ENCODE data around the gene STK39.

DNA sequence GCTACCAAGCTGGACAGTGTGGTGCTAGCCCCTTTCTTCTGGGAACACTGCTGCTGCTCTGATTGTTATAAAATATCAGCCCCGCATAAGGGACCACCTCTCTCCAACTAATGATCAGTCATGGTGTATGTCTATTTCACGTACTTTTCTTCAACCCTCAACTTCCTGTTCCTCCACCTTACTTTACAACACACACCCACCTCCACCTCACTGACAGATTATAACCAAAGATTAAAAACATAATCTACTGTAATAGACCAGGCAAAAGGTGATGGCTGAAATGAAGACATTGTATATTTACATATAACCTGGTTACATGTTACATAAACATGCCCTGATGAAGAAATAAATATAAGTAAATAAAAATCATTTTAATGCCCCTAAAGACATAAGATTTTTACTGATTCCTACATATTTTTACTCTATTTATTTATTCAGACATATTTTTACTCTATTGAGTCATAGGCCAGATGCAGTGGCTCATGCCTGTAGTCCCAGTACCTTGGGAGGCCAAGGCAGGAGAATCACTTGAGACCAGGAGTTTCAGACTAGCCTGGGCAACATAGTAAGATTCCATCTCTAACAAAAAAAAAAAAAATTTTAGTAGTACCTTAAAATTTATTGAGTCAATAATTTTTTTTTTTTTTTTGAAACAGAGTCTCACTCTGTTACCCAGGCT lies 12.8 kb downstream of the STK39 start:
- TF ChIP-seq, protein P1, sequence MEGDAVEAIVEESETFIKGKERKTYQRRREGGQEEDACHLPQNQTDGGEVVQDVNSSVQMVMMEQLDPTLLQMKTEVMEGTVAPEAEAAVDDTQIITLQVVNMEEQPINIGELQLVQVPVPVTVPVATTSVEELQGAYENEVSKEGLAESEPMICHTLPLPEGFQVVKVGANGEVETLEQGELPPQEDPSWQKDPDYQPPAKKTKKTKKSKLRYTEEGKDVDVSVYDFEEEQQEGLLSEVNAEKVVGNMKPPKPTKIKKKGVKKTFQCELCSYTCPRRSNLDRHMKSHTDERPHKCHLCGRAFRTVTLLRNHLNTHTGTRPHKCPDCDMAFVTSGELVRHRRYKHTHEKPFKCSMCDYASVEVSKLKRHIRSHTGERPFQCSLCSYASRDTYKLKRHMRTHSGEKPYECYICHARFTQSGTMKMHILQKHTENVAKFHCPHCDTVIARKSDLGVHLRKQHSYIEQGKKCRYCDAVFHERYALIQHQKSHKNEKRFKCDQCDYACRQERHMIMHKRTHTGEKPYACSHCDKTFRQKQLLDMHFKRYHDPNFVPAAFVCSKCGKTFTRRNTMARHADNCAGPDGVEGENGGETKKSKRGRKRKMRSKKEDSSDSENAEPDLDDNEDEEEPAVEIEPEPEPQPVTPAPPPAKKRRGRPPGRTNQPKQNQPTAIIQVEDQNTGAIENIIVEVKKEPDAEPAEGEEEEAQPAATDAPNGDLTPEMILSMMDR (conservative IDR thresholded peaks at IDR 0.05) = no peak
- no peak for TF ChIP-seq ZFX (IDR thresholded peaks at IDR 0.05)

Measured in C4-2B (cell line).